LNCAP (cell line): ENCODE data around the gene THOC6.

ENCODE experiments used
- TF ChIP-seq, protein P1 (sequence below): fragments of 450-650 bp; IDR thresholded peaks from 2 replicates; pipeline ENCODE4 v1.5.1; 2017; ENCODE audit warnings: mild to moderate bottlenecking

Gene THOC6

DNA sequence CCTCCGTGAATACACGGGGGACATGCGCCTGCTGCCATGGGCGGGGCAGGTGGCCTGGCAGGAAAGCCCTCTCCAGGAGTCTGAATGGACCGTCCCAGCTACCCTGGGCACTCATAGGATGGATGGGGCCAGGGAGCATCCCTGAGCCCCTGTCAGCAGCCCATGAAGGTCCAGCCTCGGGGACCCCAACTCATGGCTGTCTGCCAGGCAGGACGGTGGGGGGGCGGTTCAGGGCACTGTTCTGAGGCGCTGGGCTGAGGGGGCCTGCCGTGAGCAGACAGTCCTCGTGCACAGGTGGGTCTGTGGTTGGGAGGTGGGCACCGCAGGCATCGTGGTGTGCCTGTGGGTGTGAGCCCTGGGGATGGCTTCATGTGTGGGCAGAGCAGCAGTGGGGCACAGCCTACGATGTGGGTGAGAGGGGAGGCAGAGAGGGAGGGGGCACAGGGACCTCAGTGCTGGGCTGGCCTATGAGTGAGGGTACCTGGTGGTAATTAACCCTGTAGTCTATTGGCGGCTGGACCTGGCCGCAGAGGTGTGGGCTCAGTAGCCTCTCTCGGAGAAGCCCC lies 37.1 kb upstream of the THOC6 start:
- TF ChIP-seq, protein P1, sequence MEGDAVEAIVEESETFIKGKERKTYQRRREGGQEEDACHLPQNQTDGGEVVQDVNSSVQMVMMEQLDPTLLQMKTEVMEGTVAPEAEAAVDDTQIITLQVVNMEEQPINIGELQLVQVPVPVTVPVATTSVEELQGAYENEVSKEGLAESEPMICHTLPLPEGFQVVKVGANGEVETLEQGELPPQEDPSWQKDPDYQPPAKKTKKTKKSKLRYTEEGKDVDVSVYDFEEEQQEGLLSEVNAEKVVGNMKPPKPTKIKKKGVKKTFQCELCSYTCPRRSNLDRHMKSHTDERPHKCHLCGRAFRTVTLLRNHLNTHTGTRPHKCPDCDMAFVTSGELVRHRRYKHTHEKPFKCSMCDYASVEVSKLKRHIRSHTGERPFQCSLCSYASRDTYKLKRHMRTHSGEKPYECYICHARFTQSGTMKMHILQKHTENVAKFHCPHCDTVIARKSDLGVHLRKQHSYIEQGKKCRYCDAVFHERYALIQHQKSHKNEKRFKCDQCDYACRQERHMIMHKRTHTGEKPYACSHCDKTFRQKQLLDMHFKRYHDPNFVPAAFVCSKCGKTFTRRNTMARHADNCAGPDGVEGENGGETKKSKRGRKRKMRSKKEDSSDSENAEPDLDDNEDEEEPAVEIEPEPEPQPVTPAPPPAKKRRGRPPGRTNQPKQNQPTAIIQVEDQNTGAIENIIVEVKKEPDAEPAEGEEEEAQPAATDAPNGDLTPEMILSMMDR: no peak

DNA sequence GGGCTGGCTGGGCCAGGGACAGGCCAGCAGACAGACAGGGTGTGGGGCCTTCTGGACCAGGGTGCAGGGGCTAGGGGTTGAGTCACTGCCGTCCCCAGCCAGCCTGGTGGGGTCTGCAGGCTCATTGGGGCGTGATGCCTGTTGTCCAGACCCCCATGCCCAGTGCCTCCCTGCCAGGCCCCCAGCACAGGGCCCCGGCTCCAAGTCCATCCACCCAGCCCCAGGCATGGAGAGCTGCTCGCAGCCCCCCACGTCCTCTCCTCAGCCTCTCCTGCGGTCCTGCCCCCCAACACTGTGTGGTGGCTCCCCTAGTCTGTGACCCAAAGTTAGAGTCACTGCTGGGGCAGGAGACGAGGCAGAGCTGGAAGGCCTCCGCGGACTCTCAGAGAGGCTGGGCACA lies 36.5 kb upstream of the THOC6 start:
- TF ChIP-seq, protein P1: no peak

DNA sequence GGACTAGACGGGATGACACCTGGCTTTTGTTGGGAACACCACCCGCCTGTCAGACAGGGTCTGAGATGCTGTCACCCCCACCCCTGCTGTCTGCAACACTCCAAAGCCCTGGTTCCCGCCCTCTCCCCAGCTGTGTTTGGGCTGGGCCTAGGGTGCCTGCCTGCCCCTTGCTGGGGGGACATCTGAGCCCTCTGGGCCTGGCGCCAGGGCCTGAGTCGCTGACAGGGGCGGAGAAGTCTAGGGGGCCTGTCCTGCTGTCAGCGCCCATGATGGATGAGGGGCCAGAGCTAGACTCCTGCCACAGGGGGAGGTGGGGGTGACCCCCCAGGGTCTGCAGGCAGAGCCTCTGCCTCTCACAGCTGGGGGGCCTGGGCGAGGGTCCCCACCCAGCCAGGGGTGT lies 36.0 kb upstream of the THOC6 start:
- TF ChIP-seq, protein P1: no peak

DNA sequence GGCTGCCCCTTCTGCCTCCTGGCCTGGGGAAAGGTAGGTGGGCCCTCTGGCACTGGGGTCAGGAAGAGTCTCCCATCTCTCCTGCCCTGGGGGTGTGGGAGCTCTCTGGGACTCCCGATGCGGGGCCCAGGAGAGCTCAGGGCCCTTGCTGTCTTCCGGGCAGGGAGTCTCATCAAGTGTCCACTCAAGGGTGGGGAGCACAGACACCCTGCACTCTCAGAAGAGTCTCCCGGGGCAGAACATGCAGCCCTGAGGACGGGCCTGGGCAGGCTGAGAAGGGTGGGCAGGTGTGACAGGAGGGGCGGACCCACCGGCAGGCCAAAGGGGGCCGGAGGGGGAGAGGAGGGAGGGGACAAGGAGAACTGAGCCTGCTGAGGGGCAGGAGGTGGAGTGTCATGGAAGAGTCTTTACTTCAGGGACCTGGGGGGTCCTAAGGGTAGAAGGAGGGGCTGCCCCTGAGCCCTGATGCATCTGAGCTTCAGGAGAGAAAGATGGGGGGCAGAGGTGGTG lies 35.2 kb upstream of the THOC6 start:
- TF ChIP-seq, protein P1: no peak

DNA sequence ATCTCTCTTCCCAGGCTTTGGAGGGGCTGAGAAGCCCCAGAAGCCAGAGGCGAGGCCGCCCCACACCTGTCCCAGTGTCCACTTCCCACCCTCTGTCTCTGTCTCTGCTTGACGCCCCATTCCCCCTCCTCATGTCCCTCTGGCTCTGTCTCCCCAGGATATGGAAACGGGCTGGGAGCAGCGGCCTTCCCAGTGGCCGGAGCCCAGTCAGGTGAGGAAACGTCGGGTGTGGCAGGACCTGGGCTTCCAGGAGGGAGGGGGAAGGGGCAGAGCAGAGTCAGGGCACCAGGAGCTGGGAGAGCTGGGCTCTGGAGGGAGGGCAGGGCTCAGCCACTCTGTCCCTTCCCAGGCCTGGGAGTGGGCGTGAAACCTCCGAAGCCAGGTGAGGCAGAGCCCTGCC lies 32.9 kb upstream of the THOC6 start:
- TF ChIP-seq, protein P1: no peak

DNA sequence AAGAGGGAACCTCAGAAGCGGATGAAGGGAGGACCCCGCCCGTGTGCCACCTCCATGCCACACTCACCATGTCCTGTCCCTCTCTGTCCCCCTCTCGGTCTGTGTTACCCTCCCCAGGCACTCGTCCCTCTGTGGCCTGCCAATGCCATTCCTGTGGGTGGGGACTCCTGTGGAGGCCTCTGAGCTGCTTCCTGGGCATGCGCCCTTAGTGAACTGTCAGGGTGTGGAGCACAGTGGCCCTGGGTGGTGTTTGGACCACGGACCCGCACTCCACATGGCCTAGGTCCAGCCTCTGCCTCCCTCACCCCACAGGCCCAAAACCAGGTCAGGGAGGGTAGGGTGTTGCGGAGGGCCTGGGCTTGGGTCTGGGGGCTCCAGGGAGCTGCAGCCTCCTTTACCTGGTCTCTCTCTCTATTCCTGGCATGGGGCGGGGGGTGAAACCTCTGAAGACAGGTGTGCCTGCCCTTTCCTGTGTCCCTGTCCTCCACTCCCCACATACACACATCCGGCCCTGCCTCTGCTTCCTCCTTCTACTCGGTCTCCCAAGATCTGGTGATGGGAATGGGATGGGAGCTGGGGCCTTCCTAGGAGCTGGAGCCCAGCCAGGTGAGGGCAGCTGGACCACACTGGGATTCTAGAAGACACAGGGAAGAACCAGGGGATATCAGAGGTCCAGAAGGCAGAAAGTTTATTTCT lies 32.1 kb upstream of the THOC6 start:
- TF ChIP-seq, protein P1: no peak

DNA sequence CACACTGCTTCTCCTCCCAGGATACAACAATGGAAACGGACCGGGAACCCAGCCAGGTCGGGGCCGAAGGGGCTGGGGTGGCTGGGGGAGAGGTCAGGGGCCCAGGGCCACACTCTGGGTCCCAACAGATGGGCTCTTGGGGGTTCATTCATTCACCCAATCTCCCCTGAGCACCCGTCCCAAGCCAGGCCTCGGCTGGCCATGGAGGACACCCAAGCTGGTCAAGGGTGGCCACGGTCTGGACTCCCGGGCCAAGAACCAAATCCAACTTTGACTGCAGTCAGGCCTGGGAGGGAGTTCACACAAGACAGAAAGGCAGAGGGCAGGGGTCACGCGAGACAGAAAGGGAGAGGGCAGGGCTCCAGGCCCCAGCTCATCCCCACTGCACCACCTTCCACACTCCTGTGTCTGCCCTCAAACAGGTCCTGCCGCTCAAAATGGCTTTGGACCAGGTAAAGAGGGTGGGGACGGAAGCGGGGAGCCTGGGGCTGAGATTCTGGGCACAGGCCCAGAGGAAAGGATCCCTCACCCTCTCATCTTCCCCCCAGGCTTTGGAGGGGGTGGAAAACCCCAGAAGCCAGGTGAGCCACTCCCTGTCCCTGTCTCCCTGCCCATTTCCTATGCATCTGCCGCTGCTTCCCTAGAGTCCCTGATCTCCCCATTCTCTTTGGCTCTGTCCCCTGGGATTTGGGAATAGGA lies 31.3 kb upstream of the THOC6 start:
- TF ChIP-seq, protein P1: no peak
